HPDE6-E6E7 (cell line): ENCODE measurements around the gene EIF1.

Source experiments
- DNase-seq: peaks from one replicate; pipeline ENCODE4 v3.0.0; 2011; ENCODE audit warnings: missing footprints; ENCODE audit errors: extremely low spot score

Gene EIF1

DNA sequence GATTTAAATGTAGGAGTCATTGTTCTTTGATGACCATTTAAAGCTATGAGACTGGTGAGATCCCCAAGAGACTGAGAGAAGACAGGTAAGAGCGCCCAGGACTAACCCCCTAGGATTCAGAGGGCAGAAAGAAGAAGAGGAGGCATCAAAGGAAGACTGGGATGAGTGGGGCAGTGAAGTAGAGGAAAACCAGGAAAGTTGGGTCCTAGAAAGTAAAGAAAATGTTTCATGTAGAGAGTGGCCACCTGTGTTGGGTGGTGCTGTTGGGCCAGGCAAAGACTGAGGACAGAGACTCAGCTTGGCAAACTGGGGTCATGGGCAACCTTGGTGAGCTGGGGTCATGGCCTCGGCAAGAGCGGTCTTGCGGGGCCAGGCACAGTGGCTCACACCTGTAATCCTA lies 47.1 kb downstream of the EIF1 start:
- DNase-seq = no peak

DNA sequence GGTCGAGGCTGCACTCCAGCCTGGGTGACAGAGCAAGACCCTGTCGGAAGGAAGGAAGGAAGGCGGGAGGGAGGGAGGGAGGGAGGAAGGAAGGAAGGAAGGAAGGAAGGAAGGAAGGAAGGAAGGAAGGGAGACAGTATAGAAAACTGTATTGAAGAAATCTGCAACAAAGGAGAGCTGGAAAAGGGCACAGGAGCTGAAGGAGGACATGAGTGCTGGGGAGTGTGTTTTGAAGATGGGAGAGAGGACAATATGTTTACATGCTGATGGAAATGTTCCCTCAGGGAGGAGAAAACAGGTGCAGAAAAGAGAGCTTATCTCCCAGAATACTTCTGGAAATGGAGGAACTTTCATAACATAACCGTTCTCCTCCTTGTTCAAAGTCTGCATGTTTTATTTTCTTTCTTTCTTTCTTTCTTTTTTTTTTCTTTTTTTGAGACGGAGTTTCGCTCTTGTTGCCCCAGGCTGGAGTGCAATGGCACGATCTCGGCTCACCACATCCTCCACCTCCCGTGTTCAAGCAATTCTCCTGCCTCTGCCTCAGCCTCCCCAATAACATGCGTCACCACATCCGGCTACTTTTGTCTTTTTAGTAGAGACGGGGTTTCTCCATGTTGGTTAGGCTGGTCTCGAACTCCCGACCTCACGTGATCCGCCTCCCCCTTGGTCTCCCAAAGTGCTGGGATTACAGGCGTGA lies 48.4 kb downstream of the EIF1 start:
- no peak for DNase-seq

DNA sequence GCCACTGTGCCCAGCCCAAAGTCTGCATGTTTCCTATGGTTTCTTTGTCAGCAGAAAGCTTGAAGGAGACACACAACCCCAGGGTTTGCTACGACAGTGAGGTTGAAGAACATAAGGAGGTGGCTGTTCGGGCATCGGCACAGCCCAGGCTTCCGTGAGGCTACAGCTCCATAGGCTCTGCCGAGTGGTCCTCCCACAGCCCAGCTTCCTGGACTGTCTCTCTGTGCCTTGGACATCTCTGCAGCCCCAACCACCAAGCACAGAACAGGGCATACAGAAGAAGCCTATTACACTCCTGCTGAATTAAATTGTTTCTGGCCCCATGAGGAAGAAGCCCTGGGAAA lies 49.0 kb downstream of the EIF1 start:
- DNase-seq = no peak

DNA sequence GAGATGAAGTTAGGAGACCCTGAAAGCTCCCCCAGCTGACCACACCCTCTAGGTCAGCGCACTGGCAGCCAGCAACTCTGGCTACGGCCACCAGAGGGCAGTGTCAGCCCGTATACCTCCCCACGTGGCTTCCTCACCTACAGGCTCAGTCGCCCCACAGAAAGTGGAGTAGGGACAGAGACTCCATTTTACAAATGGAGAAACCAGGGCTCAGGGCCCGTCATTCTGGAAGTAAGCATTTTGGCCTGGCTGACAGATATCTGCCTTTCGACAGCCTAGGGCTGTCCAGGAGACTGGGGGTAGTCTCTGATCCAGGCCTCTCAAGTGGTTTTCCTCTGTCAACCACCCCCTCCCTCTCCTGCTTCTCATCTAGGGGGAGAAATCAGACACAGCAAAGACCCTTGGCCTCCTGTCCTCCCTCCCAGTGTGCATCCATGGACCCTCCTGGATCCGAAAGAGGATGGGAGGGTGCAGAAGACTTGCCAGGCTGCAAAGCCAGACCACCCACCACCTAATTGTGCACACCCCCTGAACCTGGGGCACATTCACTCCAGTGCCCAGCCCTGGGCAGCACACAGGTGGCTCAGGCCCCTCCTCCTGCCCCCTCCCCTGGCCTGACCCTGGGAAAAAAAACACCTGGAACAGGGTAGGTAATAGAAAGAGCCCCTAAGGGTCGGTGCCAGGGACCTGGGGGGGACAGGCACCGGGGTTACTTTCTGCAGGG lies 49.6 kb downstream of the EIF1 start:
- peak; percentile 80 for DNase-seq

DNA sequence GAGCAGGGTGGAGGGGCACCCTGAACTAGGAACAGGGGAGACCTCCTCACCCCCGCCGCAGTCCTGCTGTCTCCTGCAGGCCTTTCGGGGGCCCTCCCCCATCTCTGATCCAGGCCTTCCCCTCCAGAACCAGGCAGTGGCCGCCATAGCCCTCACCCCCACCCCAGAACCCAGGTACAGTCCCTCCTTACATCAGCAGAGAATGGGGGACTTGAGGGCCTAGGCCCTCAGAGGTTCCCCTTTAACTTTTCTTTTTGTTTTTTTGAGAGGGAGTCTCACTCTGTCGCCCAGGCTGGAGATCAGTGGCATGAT lies 50.1 kb downstream of the EIF1 start:
- DNase-seq = no peak

DNA sequence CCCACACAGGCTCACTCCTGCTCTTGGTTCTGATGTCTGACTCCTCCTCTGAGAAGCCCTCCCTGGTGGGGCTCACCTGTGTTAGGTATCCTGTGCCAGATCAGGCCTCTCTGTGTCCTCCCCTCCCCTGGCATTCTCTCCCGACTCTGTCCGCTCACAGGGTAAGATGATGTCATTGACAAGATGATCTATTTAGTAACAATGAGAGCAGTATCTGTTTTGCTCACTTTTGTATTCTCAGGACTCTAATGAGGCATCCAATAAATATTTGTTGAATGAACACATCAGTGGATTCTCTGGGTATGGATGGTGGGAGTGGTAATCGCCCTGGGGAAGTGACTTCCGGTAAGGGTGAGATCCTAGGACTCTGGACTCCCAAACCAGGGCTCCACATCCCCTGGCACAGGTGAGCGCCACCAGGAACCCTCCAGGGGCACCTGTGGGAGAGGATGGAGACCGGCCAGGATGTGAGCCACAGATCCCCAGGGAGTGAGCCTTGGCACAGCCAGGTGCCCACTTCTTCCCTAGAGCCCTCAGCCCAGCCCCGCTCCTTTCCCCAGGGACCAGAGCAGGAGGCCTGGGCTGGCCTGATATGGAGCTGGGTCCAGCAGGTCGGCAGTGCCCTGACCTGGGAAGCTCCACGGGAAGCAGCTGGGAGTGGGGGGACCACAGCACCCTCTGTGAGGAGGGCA lies 51.1 kb downstream of the EIF1 start:
- DNase-seq = peak; percentile 67

DNA sequence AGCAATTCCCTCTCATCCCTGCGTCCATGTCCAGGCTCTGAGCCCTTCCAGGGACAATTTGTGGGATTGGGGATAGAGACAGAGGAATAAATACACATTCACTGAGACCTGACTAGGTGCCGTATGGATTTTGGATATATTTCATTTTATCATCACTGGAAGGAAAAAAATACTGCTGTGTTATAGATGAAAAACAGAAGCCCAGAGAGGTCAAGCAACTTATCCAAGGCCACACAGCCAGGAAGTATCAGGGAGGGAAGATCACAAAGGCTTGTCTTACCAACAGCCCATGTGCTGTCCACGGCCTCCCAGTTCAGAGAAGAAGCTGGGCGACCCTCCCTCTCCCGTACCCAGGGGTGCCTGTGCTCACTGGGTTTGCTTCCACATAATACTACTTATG lies 51.8 kb downstream of the EIF1 start:
- no peak for DNase-seq

DNA sequence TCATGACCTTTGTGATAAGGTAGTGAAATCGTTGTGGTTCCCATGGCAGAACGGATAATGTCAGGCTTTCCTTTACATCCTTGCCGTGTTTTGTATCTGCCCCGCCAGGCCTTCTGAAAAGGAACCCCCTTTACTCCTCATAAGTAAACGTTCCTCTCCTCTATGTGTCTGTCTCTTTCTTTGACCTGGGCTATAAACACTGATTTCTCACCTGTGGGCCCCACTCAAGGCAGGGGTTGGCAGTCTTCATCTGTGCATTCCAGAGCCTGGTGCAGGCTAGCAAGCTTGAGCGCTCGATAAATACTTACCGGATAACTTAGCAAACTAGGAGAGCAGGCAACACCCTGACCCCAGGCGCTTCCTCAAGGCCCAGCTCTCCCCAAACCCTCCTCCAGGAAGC lies 53.0 kb downstream of the EIF1 start:
- DNase-seq = no peak
